Measurements from ENCODE around the gene PIGK. TPM values are rescaled to one million over a fixed set of nuclear protein-coding genes. Genes with fewer than 3 reads are reported as not detected.

Gene PIGK
- polyA plus RNA-seq, 1 donor (not counting 4 experiments of a cell fraction or from before 2014, with no cell fraction given): 29.4 TPM

DNA sequence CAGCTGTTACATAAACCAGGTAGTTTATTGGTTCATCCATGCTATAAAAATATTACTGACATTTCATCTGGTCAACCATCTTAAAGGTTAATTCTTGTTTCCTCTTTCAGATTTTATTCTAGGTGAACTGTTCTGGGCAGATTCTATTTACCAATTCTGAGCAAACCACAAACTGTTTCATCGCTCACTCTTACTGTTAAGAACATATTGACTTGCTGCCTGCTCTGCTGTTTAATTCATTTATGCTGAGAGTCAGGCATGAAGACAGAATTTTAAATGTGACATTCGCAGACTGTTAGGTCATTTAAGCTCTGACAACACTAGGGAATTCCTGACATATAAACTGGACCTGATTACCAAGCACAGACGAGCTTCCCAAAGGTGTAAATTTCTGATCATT lies 98.3 kb downstream of the PIGK start:
- FAIRE-seq (no peak), DNase-seq (ENCODE audit: low read depth, low spot score) (no peak)
- H3K36me3 ChIP-seq (ENCODE audit: control insufficient read depth in 2 of 2, extremely low read depth in 1 of 2, insufficient read depth in 2 of 2, low read length in 2 of 2): no peaks in the 10 kb centered on the region
- TF ChIP-seq EZH2 (IDR thresholded peaks at IDR 0.05; ENCODE audit: low read length): no peak
- TF ChIP-seq, protein P1, sequence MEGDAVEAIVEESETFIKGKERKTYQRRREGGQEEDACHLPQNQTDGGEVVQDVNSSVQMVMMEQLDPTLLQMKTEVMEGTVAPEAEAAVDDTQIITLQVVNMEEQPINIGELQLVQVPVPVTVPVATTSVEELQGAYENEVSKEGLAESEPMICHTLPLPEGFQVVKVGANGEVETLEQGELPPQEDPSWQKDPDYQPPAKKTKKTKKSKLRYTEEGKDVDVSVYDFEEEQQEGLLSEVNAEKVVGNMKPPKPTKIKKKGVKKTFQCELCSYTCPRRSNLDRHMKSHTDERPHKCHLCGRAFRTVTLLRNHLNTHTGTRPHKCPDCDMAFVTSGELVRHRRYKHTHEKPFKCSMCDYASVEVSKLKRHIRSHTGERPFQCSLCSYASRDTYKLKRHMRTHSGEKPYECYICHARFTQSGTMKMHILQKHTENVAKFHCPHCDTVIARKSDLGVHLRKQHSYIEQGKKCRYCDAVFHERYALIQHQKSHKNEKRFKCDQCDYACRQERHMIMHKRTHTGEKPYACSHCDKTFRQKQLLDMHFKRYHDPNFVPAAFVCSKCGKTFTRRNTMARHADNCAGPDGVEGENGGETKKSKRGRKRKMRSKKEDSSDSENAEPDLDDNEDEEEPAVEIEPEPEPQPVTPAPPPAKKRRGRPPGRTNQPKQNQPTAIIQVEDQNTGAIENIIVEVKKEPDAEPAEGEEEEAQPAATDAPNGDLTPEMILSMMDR (optimal IDR thresholded peaks at IDR 0.05 in 1 of 3, IDR thresholded peaks at IDR 0.05 in 1 of 3, conservative IDR thresholded peaks at IDR 0.05 in 1 of 3; ENCODE audit: extremely low read depth in 1 of 3, insufficient read depth in 2 of 3, low read length in 3 of 3): no peak
- no peaks in the 10 kb centered on the region for H3K9me1 ChIP-seq (ENCODE audit: control insufficient read depth, extremely low read depth, insufficient read depth, low read length)
- H3K9me3 ChIP-seq (ENCODE audit: control insufficient read depth, low read depth, low read length): no peaks in the 10 kb centered on the region
- H3K9ac ChIP-seq (ENCODE audit: control insufficient read depth, extremely low read depth, insufficient read depth, low read length): no peak overlapping the region
- H3K4me2 ChIP-seq (ENCODE audit: control insufficient read depth, extremely low read depth, insufficient read depth, low read depth, low read length): no peak overlapping the region
- no peaks in the 10 kb centered on the region for H3K27me3 ChIP-seq (ENCODE audit: control insufficient read depth, extremely low read depth, insufficient read depth, low read length)
- no peak overlapping the region for H3K4me3 ChIP-seq (ENCODE audit: control insufficient read depth in 2 of 3, extremely low read depth in 1 of 3, insufficient read depth in 2 of 3, low read depth in 1 of 3, low read length in 3 of 3)
- H4K20me1 ChIP-seq (ENCODE audit: control insufficient read depth, extremely low read depth, insufficient read depth, low read length): no peaks in the 10 kb centered on the region
- H3K27ac ChIP-seq (ENCODE audit: control insufficient read depth, insufficient read depth, low read length): no peak overlapping the region
- dilution Hi-C loops (cut with MboI; ENCODE audit: extremely low pct_ligation_motif_present, low sequenced_read_pairs): no loop called here
- no peaks in the 10 kb centered on the region for H3K79me2 ChIP-seq (ENCODE audit: control insufficient read depth, insufficient read depth, low read length)
- H2AFZ ChIP-seq (ENCODE audit: control insufficient read depth, low read length): no peak overlapping the region
- no peaks in the 10 kb centered on the region for H3K4me1 ChIP-seq (ENCODE audit: control insufficient read depth, extremely low read depth, insufficient read depth, low read length)

DNA sequence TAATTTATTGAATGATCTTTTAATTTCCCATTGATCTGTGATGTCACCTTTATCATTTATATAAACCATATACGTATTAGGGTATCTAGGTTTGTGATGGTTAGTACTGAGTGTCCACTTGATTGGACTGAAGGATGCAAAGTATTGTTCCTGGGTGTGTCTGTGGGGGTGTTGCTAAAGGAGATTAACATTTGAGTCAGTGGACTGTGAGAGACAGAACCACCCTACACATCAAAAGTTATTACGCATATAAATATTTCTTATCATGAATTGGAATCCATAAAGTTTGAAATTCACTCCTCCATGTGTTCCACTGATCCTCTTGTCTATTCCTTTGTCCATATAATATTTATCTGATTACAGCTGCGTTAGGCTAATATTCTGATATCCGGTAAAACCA lies 100.5 kb downstream of the PIGK start:
- Histone ChIP-seq H3K36me3 (ENCODE audit: control insufficient read depth in 2 of 2, extremely low read depth in 1 of 2, insufficient read depth in 2 of 2, low read length in 2 of 2) (no peaks in the 10 kb centered on the region), H3K79me2 (ENCODE audit: control insufficient read depth, insufficient read depth, low read length) (no peaks in the 10 kb centered on the region), H3K27me3 (ENCODE audit: control insufficient read depth, extremely low read depth, insufficient read depth, low read length) (no peaks in the 10 kb centered on the region), H2AFZ (ENCODE audit: control insufficient read depth, low read length) (no peak overlapping the region), H3K9me3 (ENCODE audit: control insufficient read depth, low read depth, low read length) (no peaks in the 10 kb centered on the region), H3K9me1 (ENCODE audit: control insufficient read depth, extremely low read depth, insufficient read depth, low read length) (no peaks in the 10 kb centered on the region), H3K4me3 (ENCODE audit: control insufficient read depth in 2 of 3, extremely low read depth in 1 of 3, insufficient read depth in 2 of 3, low read depth in 1 of 3, low read length in 3 of 3) (no peak overlapping the region), H3K27ac (ENCODE audit: control insufficient read depth, insufficient read depth, low read length) (no peak overlapping the region), H3K4me2 (ENCODE audit: control insufficient read depth, extremely low read depth, insufficient read depth, low read depth, low read length) (no peak overlapping the region), H3K4me1 (ENCODE audit: control insufficient read depth, extremely low read depth, insufficient read depth, low read length) (no peaks in the 10 kb centered on the region), H4K20me1 (ENCODE audit: control insufficient read depth, extremely low read depth, insufficient read depth, low read length) (no peaks in the 10 kb centered on the region), H3K9ac (ENCODE audit: control insufficient read depth, extremely low read depth, insufficient read depth, low read length) (no peak overlapping the region)
- dilution Hi-C loops (cut with MboI; ENCODE audit: extremely low pct_ligation_motif_present, low sequenced_read_pairs): no loop called here
- DNase-seq (ENCODE audit: low read depth, low spot score) (no peak), FAIRE-seq (no peak)
- TF ChIP-seq, protein P1 (optimal IDR thresholded peaks at IDR 0.05 in 1 of 3, IDR thresholded peaks at IDR 0.05 in 1 of 3, conservative IDR thresholded peaks at IDR 0.05 in 1 of 3; ENCODE audit: extremely low read depth in 1 of 3, insufficient read depth in 2 of 3, low read length in 3 of 3): no peak
- TF ChIP-seq EZH2 (IDR thresholded peaks at IDR 0.05; ENCODE audit: low read length): no peak

Measured in keratinocyte (primary cell).